ENCODE measurements around the gene DISC1. TPM values are rescaled to one million over a fixed set of nuclear protein-coding genes. Genes with fewer than 3 reads are reported as not detected.
"Not testable (repeated sequence)": the region's sequence is repeated elsewhere in the genome, so short reads cannot be mapped to it uniquely, and the experiment has no call there.

DISC1 gene
- total RNA-seq, 1 donor from 2014 or later, result 13.6 TPM

DNA sequence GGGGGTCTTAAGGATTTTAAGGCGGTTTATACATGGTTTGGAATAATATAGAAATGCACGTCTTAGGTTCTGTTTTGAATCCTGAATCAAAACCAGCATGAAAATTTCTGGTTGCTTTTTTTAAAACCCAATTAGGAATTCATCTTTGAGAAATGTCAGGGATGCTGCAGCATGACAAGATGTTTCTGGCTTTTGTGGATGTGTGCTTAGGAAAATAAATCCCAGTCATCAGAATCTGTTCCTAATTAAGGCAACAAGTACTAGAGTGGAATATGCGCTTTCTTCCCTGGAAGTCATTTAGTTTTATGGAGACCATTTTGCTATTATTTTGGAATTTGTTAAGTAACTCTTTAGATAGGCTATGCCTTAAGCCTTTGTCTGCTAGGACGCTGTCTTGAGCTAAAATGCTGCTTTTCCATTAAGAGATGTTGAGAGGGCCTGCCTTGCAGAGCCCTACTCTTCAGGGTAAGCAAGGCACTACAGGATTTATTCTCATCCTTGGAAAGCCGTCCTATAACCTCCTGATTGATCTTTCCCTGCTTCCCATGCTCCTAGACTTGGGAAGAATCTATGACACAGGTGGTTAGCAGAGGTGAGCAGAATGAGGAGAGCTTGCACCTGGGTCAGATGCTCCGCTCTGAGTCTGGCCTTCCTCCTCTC is 332.8 kb downstream of the DISC1 start:
- no peak for TF ChIP-seq CTCF (IDR thresholded peaks at IDR 0.05)
- no peaks in the 10 kb centered on the region for H3K4me1 ChIP-seq
- H3K27me3 ChIP-seq (ENCODE audit: low read depth), result no peaks in the 10 kb centered on the region
- DNase-seq (no peak), ATAC-seq (no peak)
- H3K36me3 ChIP-seq, result no peaks in the 10 kb centered on the region
- intact Hi-C loops (cut with DNase I), result no loop called here
- no peak overlapping the region for H3K27ac ChIP-seq
- H3K9me3 ChIP-seq, result no peaks in the 10 kb centered on the region
- H3K4me3 ChIP-seq, result no peak overlapping the region

DNA sequence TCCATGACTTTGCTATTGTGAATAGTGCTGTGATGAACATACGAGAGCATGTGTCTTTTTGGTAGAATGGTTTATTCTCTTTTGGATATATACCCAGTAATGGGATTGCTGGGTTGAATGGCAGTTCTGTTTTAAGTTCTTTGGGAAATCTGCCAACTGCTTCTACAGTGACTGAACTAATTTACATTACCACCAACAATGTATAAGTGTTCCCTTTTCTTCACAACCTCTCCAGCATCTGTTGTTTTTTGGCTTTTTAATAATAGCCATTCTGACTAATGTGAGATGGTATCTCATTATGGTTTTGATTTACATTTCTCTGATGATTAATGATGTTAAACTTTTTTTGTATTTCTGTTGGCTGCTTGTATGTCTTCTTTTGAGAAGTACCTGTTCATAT is 335.2 kb downstream of the DISC1 start:
- DNase-seq; ATAC-seq; intact Hi-C loops (cut with DNase I): not testable (repeated sequence)

GRCh38 chr1:231962636-231963035 is 336.0 kb downstream of the DISC1 start:
- H3K4me3 ChIP-seq, result no peak overlapping the region
- intact Hi-C loops (cut with DNase I), result no loop called here
- no peaks in the 10 kb centered on the region for H3K9me3 ChIP-seq
- no peaks in the 10 kb centered on the region for H3K27me3 ChIP-seq (ENCODE audit: low read depth)
- H3K27ac ChIP-seq, result no peak overlapping the region
- no peak for ATAC-seq
- no peaks in the 10 kb centered on the region for H3K4me1 ChIP-seq
- H3K36me3 ChIP-seq, result no peaks in the 10 kb centered on the region
- no peak for DNase-seq
- TF ChIP-seq CTCF (IDR thresholded peaks at IDR 0.05), result no peak

More for the DNA sequence above, 335.2 kb downstream of the DISC1 start:
- not testable (repeated sequence) for H3K27me3 ChIP-seq (ENCODE audit: low read depth); H3K9me3 ChIP-seq; H3K4me1 ChIP-seq; H3K4me3 ChIP-seq; H3K27ac ChIP-seq; H3K36me3 ChIP-seq

DNA sequence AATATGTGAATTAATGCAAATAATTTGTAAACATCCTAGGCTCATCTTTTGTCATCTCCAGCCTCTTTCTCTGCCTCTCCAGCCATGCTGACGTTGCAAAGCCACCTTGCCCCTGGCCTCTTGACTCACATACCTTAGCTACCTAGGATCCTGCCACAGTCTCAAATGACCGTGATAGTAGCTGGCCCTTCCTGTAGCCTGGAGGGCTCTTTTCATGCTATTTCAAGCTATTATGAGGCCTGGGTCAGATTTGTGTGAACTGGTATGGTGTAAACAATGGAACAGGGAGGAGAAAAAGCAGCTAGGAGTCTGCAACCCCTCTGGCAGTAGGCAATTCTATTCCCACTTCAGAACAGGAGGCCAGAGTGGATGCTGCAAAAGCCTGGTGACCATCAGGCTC is 337.7 kb downstream of the DISC1 start:
- H3K9me3 ChIP-seq, result no peaks in the 10 kb centered on the region
- no peaks in the 10 kb centered on the region for H3K27me3 ChIP-seq (ENCODE audit: low read depth)
- TF ChIP-seq CTCF (IDR thresholded peaks at IDR 0.05), result no peak
- H3K27ac ChIP-seq, result no peak overlapping the region
- no peaks in the 10 kb centered on the region for H3K4me1 ChIP-seq
- H3K36me3 ChIP-seq, result no peaks in the 10 kb centered on the region
- intact Hi-C loops (cut with DNase I), result no loop called here
- H3K4me3 ChIP-seq, result no peak overlapping the region
- ATAC-seq, result no peak
- no peak for DNase-seq

DNA sequence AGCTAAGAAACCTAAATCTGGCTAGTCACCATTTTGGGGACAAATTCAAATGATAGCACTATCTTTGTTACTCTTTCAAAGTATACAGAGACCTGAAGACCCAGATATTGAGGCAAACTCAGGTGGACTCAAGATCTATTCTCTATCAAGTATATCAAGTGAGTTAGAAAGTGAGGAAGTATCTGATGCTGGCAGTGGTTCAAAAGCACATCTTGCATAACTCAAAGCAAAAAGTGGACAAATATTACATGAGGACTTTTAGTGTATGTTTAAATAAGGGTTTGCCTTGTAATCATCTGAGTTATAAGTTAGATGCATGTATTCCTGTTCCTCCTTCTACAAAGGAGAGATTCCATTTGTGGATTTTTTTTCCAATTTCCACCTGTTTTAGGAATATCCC is 338.4 kb downstream of the DISC1 start:
- ATAC-seq (no peak), DNase-seq (no peak)
- Histone ChIP-seq H3K27ac (no peak overlapping the region), H3K9me3 (no peaks in the 10 kb centered on the region), H3K4me1 (no peaks in the 10 kb centered on the region), H3K36me3 (no peaks in the 10 kb centered on the region), H3K4me3 (no peak overlapping the region), H3K27me3 (ENCODE audit: low read depth) (no peaks in the 10 kb centered on the region)
- intact Hi-C loops (cut with DNase I), result no loop called here
- TF ChIP-seq CTCF (IDR thresholded peaks at IDR 0.05), result no peak

DNA sequence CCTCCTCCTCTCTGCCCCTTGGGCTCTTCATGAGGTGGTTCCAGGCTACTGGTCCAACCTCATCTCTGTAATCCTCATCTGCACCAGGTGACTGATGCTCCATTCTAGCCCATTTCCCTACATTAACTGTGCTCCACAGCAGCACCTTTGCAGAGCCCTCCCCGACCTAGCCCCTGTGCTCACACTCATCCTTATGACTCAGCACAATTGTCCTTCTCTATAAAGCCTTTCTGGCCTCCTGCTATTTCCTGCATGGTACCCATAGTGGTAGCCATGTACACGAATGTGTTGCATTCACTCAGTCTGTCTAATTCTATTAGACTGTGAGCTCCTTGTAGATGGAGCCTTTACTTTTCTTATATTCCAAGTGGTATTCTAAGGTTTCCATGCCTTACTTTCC is 339.0 kb downstream of the DISC1 start:
- no peaks in the 10 kb centered on the region for H3K9me3 ChIP-seq
- no peak overlapping the region for H3K27ac ChIP-seq
- no peaks in the 10 kb centered on the region for H3K36me3 ChIP-seq
- no peak overlapping the region for H3K4me3 ChIP-seq
- intact Hi-C loops (cut with DNase I), result no loop called here
- ATAC-seq, result no peak
- no peaks in the 10 kb centered on the region for H3K27me3 ChIP-seq (ENCODE audit: low read depth)
- TF ChIP-seq CTCF (IDR thresholded peaks at IDR 0.05), result no peak
- no peaks in the 10 kb centered on the region for H3K4me1 ChIP-seq
- no peak for DNase-seq

Data from lower lobe of right lung (tissue), 2 donors.